Tibial nerve (tissue), 3 donors: Measurements from ENCODE around the gene DNLZ.

Experiments
- CTCF ChIP-seq, 5 experiments: fragments of 200-600 bp in 3 of 5; fragments of 450-650 bp in 2 of 5; sonication (generic) in 3 of 5; IDR thresholded peaks; one replicate each; pipeline ENCODE4 v1.5.1; 2016 to 2019; ENCODE audit warnings: antibody characterized with exemption in 5 of 5, mild to moderate bottlenecking in 3 of 5, moderate library complexity in 2 of 5
- POLR2A ChIP-seq, 2 donors: fragments of 450-650 bp; IDR thresholded peaks; one replicate each; pipeline ENCODE4 v1.6.1; 2017; ENCODE audit warnings: antibody characterized with exemption in 2 of 2, mild to moderate bottlenecking in 2 of 2, moderate library complexity in 2 of 2

- TF ChIP-seq CTCF (IDR thresholded peaks at IDR 0.05) (peak in 1 of 5 experiments; percentile 24), POLR2A (IDR thresholded peaks at IDR 0.05) (peak; percentile 77 to 89)
Observed at GRCh38 chr9:136410500-136411287, 47.1 kb upstream of the DNLZ start, which contains the start of the genes ENTR1 and PMPCA.
